ENCODE measurements around the gene PRR5L.
"Not testable (repeated sequence)": the region's sequence is repeated elsewhere in the genome, so short reads cannot be mapped to it uniquely, and the experiment has no call there.

PRR5L gene

DNA sequence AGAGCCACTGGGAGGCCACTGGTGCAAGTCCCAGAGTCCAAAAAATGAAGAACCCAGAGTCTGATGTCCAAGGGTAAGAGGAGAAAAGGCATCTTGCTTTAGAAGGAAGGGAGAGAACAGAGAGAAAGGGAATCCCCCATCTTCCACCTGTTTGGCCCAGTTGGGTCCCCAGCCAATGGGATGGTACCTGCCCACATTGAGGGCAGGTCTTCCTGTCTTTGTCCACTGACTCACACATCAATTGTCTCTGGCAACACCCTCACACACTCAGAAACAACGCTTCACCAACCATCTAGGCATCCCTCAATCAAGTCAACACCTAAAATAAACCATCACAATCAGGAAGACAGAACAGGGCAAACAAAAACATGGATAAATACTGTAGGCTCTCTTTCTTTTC lies 13.2 kb upstream of the PRR5L start:
- DNase-seq = no peak

DNA sequence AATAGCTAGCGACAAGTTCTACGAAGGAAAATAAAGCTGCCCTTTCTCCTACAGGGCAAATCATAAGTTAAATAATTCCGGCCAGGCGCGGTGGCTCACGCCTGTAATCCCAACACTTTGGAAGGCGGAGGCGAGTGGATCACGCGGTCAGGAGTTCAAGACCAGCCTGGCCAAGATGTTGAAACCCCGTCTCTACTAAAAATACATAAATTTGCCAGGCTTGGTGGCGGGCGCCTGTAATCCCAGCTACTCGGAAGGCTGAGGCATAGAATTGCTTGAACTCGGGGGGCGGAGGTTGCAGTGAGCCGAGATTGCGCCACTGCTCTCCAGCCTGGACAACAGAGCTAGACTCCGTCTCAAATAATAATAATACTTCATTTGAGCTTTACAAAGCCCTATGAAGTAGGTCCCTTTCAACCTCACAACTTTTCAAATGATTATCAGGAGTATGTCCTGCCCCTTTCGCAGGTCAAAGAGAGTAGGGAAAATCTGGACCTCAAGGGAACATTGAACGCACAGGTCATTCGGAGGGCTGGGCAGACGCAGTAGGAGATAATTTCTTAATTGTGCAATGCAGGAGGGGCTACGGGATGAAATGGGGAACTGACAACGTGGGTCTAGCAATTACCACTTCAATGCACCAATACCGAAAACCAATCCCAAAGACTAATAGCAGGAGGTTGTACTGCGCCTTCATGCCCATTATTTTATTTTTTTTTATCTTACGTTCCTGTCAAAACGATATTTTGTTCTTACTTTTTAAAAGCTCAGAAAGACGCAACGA lies 7.5 kb upstream of the PRR5L start:
- no peak for DNase-seq

DNA sequence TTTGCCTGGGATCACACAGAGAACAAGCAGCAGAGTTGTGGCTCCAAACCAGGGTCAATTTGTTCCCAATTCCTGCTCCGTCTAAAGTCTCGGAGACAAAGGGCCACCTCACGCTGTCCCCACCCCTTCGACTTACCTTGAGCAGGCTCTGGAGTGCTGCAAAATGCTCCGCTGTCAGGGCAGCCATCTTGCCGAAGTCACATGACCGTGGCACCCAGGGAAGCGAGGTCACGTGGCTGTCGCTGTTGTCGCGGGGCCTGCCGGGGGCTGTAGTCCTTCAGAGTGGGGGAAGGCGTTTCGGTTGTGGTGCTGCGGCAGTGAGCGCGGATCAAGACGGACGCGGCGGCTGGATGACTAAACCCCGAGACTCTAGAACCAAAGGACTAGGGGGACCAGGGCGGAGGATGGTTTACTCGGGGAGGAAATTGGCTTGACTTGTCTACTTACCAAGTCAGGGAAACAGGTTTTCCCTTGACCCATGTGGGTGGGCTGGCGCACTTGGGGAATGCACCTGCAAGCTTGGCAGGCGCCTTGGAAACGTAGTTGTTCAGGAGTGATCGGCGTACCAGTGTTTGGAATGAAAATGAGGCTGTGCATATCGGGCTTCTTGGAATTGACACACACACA lies 6.7 kb upstream of the PRR5L start, which contains the start of gene COMMD9:
TSS of gene COMMD9 (minus strand) at position 199 of the 627 bp plus-strand sequence. CDS start at position 187, 12 bp downstream.
- peak; percentile 97 for DNase-seq

DNA sequence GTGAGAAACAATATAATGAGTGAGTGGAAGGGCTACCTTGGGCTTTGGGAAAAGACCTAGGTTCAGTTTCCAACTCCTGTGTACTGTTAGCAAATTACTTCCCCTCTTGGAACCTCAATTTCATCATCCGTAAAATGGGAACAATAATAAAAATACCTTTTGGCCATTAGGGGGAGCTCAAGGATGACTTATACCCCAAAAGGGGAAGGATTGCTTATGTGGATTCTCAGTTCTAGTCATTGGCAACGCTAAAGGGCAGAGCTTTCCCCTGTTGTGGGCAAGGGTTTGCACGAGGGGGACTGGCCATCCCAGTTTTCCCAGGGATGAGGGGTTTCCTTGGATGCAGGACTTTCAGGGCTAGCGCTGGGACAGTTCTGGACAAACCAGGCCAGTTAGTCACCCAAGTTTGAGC lies 3.8 kb upstream of the PRR5L start:
- peak; percentile 84 for DNase-seq

DNA sequence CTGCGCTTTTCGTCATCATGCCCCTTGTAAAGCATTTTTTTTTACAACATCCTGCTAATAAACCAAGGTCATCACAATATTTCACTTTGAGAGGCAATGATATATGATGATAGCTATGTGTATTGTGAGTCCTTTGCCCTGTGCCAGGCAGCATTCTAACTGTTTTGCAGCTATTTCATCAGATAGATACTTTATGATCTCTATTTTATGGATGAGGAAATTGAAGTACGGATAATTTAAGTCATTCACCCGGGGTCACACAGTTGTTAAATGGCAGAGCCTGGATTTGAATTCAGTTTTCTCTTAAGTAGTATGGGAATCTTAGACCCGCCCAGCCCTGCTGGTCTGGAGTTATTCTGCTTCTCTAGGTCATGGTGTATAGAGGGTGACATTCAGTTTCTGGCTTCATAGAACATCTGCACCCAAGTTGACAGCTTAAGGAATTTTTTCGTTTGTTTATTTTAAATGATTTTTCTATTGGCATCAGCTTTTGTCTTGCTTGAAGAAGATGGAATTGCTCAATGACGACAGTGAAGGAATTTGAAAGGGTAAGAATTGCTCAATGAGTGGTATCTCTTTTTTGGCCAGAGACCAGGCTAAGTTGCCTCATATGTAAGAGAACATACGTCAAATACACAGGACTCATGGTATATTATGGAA lies 926 bp downstream of the PRR5L start:
- DNase-seq = no peak

DNA sequence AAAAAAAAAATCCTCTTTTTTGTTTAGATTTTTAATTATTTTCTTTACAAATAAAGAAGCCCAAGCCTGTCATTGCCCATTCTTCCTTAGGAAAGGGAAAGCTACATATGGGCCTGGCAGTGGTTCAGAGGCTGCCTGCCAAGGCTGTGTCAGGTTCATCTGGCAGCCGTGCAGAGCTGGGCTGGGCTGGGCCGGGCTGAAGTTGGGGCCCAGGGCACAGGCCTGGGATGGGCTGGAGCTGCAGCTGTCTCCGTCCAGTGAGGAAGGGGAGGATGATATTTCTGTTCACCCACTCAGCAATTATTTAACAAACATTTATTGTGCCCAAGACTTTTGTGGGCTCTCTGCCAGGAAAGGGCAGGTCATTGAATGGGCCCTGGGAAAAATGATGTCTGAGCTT lies 4.6 kb downstream of the PRR5L start:
- DNase-seq = no peak

DNA sequence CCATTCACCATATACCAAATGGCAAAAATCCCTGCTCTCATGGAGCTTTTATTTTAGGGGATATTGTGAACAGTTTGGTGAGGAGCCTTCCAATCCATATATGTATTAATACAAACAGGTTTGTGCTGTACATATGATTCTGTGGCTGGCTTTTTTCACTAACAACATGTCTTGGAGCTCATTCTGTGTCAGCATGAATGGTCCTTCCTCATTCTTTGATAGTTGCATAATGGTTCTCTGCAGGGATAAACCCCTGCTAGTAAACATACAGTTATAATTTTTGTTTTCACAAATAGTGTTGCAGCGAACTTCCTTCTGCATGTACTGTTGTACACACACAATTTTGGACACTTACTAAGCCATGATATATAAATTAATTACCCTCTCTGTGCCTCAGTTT lies 8.3 kb downstream of the PRR5L start:
- DNase-seq = no peak

DNA sequence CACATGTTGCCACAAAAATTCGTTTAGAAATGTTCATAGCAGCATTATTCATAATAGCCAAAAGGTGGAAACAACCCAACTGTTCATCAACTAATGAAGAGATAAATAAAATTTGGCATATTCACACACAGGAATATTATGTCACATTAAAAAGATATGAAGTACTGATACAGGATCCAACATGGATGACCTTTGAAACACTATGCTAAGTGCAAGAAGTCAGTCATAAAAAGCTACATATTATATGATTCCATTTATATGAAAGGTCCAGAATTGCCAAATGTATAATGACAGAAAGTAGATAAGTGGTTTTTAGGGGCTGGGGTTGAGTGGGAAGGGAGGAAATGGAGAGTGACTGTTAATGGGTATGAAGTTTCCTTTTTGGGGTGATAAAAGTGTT lies 9.0 kb downstream of the PRR5L start:
- no peak for DNase-seq

DNA sequence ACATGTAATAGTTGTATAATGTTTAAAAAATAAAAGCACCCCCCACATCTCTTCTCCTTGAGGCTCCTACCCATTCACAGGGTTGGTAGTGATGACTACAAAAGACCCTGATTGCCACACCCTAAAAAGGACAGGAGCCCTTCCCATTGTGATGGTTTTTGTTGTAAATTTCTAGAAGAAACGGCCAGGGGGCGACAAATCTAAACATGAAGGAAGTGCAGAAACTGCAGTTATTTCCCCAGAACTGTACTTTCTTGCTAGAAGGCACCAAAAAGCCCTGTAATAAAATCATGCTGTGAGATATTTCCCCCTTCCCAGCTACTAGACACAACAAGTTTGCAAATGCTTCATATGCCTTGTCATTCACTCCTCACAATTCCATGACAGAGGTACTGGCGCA lies 10.8 kb downstream of the PRR5L start:
- DNase-seq = peak; percentile 17

DNA sequence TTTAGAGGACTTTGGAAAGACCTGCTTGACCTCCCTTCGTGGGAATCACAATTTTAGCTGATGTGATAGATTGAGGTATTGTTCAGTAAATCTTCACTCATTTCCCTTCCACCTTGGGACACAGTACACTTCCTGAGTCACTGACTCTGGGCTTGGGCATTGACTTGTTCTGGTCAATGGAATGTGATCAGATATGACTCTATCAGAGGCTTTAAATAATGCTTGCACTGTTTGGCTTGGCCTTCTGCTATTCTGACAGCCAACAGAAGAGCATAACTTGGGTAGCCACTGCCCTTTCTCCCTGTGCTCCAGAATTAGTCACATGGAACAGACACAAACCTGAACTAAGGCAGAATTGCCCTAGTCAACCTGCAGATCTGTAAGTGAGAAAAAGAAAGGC lies 12.5 kb downstream of the PRR5L start:
- no peak for DNase-seq

DNA sequence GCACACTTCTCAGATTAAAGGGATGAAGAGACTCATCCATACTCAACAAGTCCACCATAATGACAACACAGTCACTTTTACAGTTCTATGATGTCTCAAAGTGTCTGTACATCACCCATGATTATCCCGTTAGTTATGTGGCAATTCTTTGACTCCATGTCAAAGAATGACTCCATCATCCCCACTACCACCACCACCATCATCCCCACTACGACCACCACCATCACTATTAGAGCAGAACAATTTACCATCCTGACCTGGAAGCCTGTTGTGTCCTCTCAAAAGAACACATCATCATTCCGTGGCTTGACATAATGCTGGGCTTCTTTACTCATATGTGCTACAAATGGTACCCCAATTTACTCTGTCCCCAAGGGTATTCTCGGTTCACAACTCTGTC lies 13.7 kb downstream of the PRR5L start:
- DNase-seq = no peak

DNA sequence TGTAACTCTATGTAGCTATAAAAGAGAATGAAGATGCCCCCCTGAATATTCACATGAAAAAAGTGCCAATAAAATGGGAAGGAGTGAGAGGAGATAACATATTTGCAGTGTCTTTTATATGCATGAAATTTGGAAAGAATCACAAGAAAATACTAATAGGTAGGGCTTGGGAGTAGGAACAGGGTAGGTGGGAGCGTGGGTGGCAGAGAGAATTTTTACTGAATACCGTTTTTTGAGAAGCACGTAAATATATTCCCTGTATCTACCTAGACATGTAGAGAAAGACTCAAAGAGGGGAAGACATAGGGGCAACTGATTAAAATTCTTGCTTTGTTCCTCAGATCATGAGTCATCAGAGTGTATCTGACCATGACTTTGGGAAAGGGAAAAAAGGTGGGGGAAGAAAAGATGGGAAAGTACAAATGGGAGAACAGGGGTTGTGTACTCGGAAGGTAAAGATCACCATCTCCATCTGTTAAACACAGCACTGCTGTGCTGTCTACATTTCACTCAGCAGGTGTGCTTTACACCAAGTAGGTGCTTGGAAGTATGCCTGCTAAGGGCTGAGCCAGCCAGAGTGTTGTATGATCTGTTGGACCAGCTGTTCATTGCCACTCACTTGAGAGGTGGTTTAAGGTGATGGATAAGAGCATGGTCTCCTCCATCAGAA lies 16.0 kb downstream of the PRR5L start:
- no peak for DNase-seq

DNA sequence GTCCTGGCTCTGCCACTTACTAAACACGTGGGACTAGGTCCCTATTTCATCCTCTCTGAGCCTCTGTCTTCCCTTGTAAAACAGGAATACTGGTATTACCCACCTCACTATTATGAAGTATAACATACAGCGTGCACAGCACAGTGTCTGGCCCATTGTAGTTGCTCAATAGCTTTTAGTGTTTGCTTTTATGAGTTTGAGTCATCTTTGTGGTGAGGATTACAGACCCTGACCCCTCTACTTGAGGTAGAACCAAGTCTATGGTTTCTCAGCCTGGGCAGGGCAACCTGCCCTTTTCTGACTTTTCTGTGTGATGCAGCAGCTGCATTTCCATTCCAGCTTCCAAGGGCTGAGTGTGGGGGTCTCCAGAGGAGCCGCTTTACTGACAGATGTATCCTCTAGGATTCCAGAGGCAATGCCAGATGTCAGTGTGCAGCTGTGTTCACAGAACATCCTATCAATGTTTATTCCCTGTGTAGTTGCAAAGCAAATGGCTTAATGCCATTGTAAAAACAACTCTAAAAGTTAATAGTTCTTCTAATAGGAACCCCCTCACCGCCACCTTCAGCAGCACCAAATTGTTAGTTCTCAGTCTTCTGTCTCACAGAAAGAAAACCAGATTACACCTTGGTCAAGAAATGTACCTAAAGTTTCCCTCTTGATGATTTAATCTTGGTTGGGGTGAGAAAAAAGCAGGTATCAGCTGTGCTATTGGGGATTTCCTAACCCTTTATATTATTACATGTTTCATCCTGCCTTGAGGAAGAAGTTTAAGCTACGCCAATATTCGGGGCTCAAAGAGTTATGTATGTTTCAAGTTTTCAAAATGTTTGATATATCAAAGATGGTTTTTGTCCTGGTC lies 16.8 kb downstream of the PRR5L start:
- DNase-seq = peak; percentile 12

DNA sequence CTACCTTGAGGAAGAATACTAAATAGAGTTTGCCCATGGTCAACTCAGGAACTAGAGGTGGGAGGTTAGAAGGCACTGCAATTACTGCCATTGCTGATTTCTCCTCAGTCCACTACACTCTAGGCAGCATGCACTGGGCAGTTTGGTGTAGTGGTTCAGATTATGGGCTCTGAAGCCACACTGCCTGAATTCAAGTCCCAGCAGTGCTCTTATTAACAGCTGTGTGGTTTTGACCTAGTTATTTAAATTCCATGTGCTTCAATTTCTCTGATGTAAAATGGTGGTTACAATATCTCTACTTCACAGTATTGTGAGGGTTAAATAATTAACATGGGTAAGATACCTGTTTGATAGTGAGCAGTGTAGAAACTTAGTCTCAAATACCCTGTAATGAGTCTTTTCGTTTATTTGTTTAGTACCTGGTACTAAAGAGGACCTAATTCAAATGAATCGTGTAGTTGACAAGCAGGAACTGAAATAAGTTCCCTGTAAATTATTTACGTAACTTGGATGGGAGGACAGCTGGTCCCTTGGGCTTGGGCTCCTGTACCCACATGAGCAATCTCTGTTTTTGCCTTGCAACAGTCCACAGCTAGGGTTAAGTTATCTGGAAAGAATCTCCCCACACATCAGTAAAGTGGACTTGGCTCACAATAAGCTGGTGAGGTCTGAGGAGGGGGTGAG lies 17.8 kb downstream of the PRR5L start:
- DNase-seq = no peak

DNA sequence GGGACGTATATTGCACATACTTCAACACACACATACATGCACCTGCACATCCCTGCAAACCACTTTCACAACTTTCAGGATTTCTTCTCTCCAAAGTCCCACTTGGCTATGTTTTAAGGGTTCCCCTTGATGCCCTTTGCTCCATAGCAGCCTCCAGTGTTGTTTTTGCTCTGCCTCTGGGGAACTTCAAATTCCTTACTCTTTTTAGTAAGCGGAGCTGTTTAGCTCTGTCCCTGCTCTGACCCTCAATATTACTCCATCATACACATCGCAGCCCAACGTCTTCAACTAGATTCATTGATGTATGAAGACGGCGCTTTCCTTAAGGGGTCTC lies 18.3 kb downstream of the PRR5L start:
- DNase-seq = no peak

DNA sequence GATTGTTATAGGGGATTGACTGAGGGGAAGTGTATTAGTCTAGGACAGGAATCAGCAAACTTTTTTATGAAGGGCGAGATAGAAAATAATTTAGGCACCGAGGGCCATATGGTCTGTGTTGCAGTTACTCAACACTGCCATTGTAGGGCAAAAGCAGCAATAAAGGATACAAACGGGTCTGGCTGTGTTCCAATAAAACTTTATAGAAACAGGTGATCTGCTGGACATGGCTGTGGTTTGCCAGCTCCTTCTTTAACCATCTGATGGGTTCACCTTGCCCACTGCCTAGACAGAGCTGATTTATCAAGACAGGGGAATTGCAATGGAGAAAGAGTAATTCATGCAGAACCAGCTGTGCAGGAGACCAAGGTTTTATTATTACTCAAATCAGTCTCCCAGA lies 20.0 kb downstream of the PRR5L start:
- no peak for DNase-seq

DNA sequence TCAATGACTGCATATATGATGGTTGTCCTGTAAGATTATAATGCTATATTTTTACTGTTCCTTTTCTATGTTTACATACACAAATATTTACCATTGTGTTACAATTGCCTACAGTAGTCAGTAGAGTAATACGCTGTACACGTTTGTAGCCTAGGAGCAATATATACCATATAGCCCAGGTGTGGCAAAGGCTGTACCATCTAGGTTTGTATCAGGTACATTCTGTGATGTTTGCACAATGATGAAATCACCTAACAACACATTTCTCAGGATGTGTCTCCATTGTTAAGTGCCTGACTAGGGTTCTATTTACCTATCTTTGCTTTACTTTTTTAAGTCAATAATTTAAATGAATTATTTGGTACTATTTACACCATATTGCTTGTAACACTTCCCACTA lies 21.9 kb downstream of the PRR5L start:
- DNase-seq = no peak

DNA sequence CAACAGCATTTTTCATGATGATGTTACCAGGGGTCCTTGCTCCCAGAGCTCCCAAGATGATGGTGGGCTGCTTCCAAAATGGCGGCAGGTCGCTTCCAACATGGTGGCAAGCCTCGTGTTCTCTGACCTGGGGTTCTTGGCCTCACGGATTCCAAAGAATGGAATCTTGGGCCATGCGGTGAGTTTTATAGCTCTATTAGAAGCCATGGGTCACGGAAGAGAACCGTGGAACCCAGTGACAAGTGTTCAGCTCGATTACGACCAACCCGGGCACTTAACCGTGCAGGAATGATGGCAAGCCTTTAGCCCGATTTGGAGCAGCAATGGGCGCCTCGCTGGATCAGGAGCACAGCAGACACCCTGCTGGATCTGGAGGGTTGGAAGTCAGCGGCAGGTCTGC lies 28.9 kb downstream of the PRR5L start:
- DNase-seq = not testable (repeated sequence)

DNA sequence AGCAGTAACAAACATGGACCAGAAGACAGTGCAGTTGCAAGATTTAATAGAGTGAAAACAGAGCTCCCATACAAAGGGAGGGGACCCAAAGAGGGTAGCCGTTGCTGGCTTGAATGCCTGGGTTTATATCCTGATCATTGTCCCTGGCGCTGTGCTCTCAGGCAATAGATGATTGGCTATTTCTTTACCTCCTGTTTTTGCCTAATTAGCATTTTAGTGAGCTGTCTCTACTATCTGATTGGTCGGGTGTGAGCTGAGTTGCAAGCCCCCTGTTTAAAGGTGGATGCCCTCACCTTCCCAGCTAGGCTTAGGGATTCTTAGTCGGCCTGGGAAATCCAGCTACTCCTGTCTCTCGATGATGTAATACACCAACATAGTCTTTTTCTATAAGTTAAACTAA lies 29.3 kb downstream of the PRR5L start:
- not testable (repeated sequence) for DNase-seq

DNA sequence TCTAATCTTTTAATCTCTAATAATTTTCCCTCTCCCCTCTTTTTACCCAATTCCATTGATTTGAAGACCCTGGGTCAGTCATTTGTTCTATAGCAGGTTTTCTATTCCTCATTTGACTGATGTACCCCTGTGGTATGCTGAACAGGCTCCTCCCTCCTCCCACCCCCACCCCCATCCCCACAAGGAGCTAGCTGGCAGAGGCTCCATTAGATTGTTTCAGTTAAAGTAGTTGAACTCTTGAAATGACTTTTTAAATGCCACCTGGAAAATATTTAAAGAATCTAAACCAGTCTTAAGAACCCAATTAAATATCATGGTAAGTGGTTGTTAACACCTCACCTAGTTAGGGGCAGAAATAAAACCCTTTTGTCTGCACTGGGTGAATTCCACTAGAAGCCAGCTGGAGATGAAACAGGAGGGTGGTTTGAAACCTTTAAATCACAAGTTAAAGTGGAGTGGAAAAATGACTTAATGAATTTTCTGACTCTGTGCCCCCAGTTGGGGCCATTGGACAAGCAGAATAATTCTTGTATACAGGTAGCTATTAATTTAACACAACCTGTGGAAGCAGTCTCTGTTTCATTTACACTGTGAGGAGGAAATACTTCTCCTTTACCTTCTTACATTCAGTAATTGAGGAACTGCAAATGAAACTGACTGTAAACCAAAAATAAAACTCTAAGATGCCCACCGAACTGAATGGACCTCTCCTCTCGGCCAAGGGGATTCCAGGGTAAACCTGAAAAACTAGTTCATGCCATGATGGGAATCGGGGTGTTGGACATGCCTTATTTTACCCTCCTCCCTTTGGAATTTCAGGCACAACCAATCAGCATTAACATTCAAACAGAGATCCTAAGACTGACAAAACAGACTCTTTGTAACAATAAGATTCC lies 30.7 kb downstream of the PRR5L start:
- no peak for DNase-seq

Data from activated CD4-positive, alpha-beta T cell treated with anti-CD3 and anti-CD28 coated beads, Interleukin-2, Interleukin-6, amounts not matched to agents 100 ng/mL and 50 ng/mL, durations not matched to agents 16 hours and 8 hours (primary cell).